ENCODE measurements around the gene PRKACA. TPM values are rescaled to one million over a fixed set of nuclear protein-coding genes. Genes with fewer than 3 reads are reported as not detected.

Gene PRKACA
- total and polyA plus RNA-seq, 4 donors, result 43.7 to 103 (median 67.9) TPM

- WGBS, 2 donors, result 94 to 95% methylated on average over 16 of the region's 16 CpGs
- ATAC-seq (ENCODE audit: insufficient read depth, low FRiP score) (no peak), DNase-seq (no peak)
- peaks cover 7 to 34% (median 11%) of the 10 kb centered on the region in 4 donors for H3K36me3 ChIP-seq (ENCODE audit: control insufficient read depth in 4 of 4, insufficient read depth in 4 of 4, low read length in 4 of 4)
- no peaks in the 10 kb centered on the region for H3K9me3 ChIP-seq (ENCODE audit: control insufficient read depth in 4 of 4, insufficient read depth in 3 of 4, low read length in 3 of 4)
- H3K9ac ChIP-seq (ENCODE audit: insufficient read depth in 1 of 2, low read length in 2 of 2), result no peak overlapping the region
- no peak for TF ChIP-seq CTCF (IDR thresholded peaks at IDR 0.05; ENCODE audit: control extremely low read depth, extremely low read depth)
- H3K27me3 ChIP-seq (ENCODE audit: control insufficient read depth in 3 of 3, insufficient read depth in 3 of 3, low read length in 2 of 3), result no peaks in the 10 kb centered on the region
- peak overlapping the region in 1 of 2 donors; percentile 83 for H3K27ac ChIP-seq (ENCODE audit: low read depth in 1 of 2, low read length in 1 of 2)
- peaks cover 0 to 1% (median 0%) of the 10 kb centered on the region in 5 donors for H3K4me1 ChIP-seq (ENCODE audit: control insufficient read depth in 5 of 5, insufficient read depth in 5 of 5, low read length in 5 of 5)
- no peak overlapping the region for H3K4me3 ChIP-seq
These were observed 10.7 kb downstream of the PRKACA start for GRCh38 chr19:14106840-14107239.

- TF ChIP-seq CTCF (IDR thresholded peaks at IDR 0.05; ENCODE audit: control extremely low read depth, extremely low read depth), result no peak
- no peak overlapping the region for H3K27ac ChIP-seq (ENCODE audit: low read depth in 1 of 2, low read length in 1 of 2)
- H3K9ac ChIP-seq (ENCODE audit: insufficient read depth in 1 of 2, low read length in 2 of 2), result no peak overlapping the region
- H3K27me3 ChIP-seq (ENCODE audit: control insufficient read depth in 3 of 3, insufficient read depth in 3 of 3, low read length in 2 of 3), result no peaks in the 10 kb centered on the region
- H3K36me3 ChIP-seq (ENCODE audit: control insufficient read depth in 4 of 4, insufficient read depth in 4 of 4, low read length in 4 of 4), result peaks cover 7 to 35% (median 16%) of the 10 kb centered on the region in 4 donors
- no peak for ATAC-seq (ENCODE audit: insufficient read depth, low FRiP score)
- no peaks in the 10 kb centered on the region for H3K9me3 ChIP-seq (ENCODE audit: control insufficient read depth in 4 of 4, insufficient read depth in 3 of 4, low read length in 3 of 4)
- 89 to 93% methylated on average over 8 of the region's 8 CpGs for WGBS, 2 donors
- H3K4me1 ChIP-seq (ENCODE audit: control insufficient read depth in 5 of 5, insufficient read depth in 5 of 5, low read length in 5 of 5), result no peaks in the 10 kb centered on the region
- DNase-seq, result no peak
- H3K4me3 ChIP-seq, result no peak overlapping the region
These were observed 11.9 kb downstream of the PRKACA start for GRCh38 chr19:14105680-14106079.

GRCh38 chr19:14103310-14103709, 14.3 kb downstream of the PRKACA start:
- no peak for DNase-seq
- no peaks in the 10 kb centered on the region for H3K27me3 ChIP-seq (ENCODE audit: control insufficient read depth in 3 of 3, insufficient read depth in 3 of 3, low read length in 2 of 3)
- no peak for ATAC-seq (ENCODE audit: insufficient read depth, low FRiP score)
- H3K36me3 ChIP-seq (ENCODE audit: control insufficient read depth in 4 of 4, insufficient read depth in 4 of 4, low read length in 4 of 4), result peaks cover 9 to 38% (median 16%) of the 10 kb centered on the region in 4 donors
- H3K27ac ChIP-seq (ENCODE audit: low read depth in 1 of 2, low read length in 1 of 2), result no peak overlapping the region
- no peak overlapping the region for H3K4me3 ChIP-seq
- H3K9ac ChIP-seq (ENCODE audit: insufficient read depth in 1 of 2, low read length in 2 of 2), result no peak overlapping the region
- H3K9me3 ChIP-seq (ENCODE audit: control insufficient read depth in 4 of 4, insufficient read depth in 3 of 4, low read length in 3 of 4), result no peaks in the 10 kb centered on the region
- WGBS, 2 donors, result 97 to 100% methylated on average over 1 of the region's 1 CpG
- H3K4me1 ChIP-seq (ENCODE audit: control insufficient read depth in 5 of 5, insufficient read depth in 5 of 5, low read length in 5 of 5), result no peaks in the 10 kb centered on the region
- no peak for TF ChIP-seq CTCF (IDR thresholded peaks at IDR 0.05; ENCODE audit: control extremely low read depth, extremely low read depth)

- Histone ChIP-seq H3K36me3 (ENCODE audit: control insufficient read depth in 4 of 4, insufficient read depth in 4 of 4, low read length in 4 of 4) (peaks cover 10 to 42% (median 18%) of the 10 kb centered on the region in 4 donors), H3K27me3 (ENCODE audit: control insufficient read depth in 3 of 3, insufficient read depth in 3 of 3, low read length in 2 of 3) (no peaks in the 10 kb centered on the region), H3K9me3 (ENCODE audit: control insufficient read depth in 4 of 4, insufficient read depth in 3 of 4, low read length in 3 of 4) (no peaks in the 10 kb centered on the region), H3K4me3 (no peak overlapping the region), H3K9ac (ENCODE audit: insufficient read depth in 1 of 2, low read length in 2 of 2) (no peak overlapping the region), H3K27ac (ENCODE audit: low read depth in 1 of 2, low read length in 1 of 2) (no peak overlapping the region), H3K4me1 (ENCODE audit: control insufficient read depth in 5 of 5, insufficient read depth in 5 of 5, low read length in 5 of 5) (no peaks in the 10 kb centered on the region)
- DNase-seq (no peak), ATAC-seq (ENCODE audit: insufficient read depth, low FRiP score) (no peak)
- 89 to 91% methylated on average over 10 of the region's 10 CpGs for WGBS, 2 donors
- TF ChIP-seq CTCF (IDR thresholded peaks at IDR 0.05; ENCODE audit: control extremely low read depth, extremely low read depth), result no peak
These were observed 14.8 kb downstream of the PRKACA start for GRCh38 chr19:14102756-14103155.
